GM23338 (cell line): Measurements from ENCODE around the gene SRPK2.

Experiments used
- CREB1 ChIP-seq: fragments of 250-450 bp; sonication (Bioruptor Pico); IDR thresholded peaks from 2 replicates; pipeline ENCODE4 v1.5.0; 2020; ENCODE audit warnings: low read depth, mild to moderate bottlenecking, moderate library complexity
- CTCF ChIP-seq, 2 experiments: fragments of 200-600 bp in 1 of 2; sonication (generic) in 1 of 2; conservative IDR thresholded peaks; 2 replicates each; pipeline versions ENCODE4 v1.5.1 to v1.6.1; 2016 to 2017; ENCODE audit warnings: antibody characterized with exemption in 2 of 2, low read depth in 2 of 2, mild to moderate bottlenecking in 2 of 2, moderate library complexity in 1 of 2
- ETS1 ChIP-seq: IDR thresholded peaks from 2 replicates; pipeline ENCODE4 v1.6.1; 2016; ENCODE audit warnings: antibody characterized with exemption
- EZH2 ChIP-seq: fragments of 200-600 bp; sonication (generic); IDR thresholded peaks from one replicate; pipeline ENCODE4 v1.8.0; 2017; ENCODE audit warnings: antibody characterized with exemption, mild to moderate bottlenecking, low read depth; ENCODE audit not compliant: unreplicated experiment
- EZH2phosphoT487 ChIP-seq: fragments of 200-600 bp; sonication (generic); IDR thresholded peaks from one replicate; pipeline ENCODE4 v1.8.1; 2018; ENCODE audit warnings: antibody characterized with exemption; ENCODE audit not compliant: unreplicated experiment
- JUNB ChIP-seq: IDR thresholded peaks from one replicate; pipeline ENCODE4 v1.6.1; 2016; ENCODE audit warnings: antibody characterized with exemption; ENCODE audit not compliant: unreplicated experiment
- NANOG ChIP-seq: IDR thresholded peaks from 2 replicates; pipeline ENCODE4 v1.6.1; 2016; ENCODE audit warnings: antibody characterized with exemption, borderline replicate concordance
- POLR2AphosphoS5 ChIP-seq: IDR thresholded peaks from 2 replicates; pipeline ENCODE4 v1.6.1; 2016; ENCODE audit warnings: antibody characterized with exemption, low read depth
- TF ChIP-seq, protein P1 (sequence below): IDR thresholded peaks from one replicate; pipeline ENCODE4 v1.6.1; 2018; ENCODE audit warnings: antibody characterized with exemption; ENCODE audit not compliant: unreplicated experiment

DNA sequence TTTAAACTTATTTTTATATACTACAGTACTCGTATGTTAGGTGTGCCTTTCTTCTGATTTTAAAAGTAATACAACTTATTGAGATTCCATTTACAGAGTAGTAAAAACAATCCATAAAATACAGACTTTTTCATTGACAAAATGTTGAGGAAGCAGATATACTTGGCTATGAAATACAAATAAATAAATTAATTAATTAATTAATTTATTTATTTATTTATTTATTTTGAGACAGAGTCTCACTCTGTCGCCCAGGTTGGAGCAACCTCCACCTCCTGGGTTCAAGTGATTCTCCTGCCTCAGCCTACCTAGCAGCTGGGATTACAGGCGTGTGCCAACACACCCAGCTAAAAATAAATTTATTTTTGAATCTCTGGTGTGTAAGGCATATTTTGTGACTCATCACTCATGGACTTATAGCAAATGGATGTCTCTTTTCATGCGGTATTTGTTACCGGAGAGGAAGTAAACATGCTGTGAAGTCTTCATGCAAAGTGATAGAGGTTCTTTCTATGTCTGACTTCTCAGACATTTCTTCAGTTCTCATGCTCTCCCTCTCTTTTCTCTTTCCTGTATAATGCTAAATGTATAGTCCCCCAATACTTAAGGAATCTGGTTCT is 20.2 kb upstream of the SRPK2 start:
- TF ChIP-seq NANOG (no peak), CTCF (conservative IDR thresholded peaks at IDR 0.05; ENCODE audit: low read depth in 2 of 2) (no peak), EZH2 (no peak), ETS1 (no peak), POLR2AphosphoS5 (no peak), EZH2phosphoT487 (no peak), CREB1 (CRISPR knock-in tag) (no peak), JUNB (no peak)
- TF ChIP-seq, protein P1, sequence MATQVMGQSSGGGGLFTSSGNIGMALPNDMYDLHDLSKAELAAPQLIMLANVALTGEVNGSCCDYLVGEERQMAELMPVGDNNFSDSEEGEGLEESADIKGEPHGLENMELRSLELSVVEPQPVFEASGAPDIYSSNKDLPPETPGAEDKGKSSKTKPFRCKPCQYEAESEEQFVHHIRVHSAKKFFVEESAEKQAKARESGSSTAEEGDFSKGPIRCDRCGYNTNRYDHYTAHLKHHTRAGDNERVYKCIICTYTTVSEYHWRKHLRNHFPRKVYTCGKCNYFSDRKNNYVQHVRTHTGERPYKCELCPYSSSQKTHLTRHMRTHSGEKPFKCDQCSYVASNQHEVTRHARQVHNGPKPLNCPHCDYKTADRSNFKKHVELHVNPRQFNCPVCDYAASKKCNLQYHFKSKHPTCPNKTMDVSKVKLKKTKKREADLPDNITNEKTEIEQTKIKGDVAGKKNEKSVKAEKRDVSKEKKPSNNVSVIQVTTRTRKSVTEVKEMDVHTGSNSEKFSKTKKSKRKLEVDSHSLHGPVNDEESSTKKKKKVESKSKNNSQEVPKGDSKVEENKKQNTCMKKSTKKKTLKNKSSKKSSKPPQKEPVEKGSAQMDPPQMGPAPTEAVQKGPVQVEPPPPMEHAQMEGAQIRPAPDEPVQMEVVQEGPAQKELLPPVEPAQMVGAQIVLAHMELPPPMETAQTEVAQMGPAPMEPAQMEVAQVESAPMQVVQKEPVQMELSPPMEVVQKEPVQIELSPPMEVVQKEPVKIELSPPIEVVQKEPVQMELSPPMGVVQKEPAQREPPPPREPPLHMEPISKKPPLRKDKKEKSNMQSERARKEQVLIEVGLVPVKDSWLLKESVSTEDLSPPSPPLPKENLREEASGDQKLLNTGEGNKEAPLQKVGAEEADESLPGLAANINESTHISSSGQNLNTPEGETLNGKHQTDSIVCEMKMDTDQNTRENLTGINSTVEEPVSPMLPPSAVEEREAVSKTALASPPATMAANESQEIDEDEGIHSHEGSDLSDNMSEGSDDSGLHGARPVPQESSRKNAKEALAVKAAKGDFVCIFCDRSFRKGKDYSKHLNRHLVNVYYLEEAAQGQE = no peak
